Endothelial cell of umbilical vein (primary cell): Measurements from ENCODE around the gene ADAM10. TPM values are rescaled to one million over a fixed set of nuclear protein-coding genes. Genes with fewer than 3 reads are reported as not detected.

Experiments used
- BruUV-seq: library from RNA; stranded (reverse); fragments of 400-500 nt; replicated peaks from 2 replicates; lab custom pipeline; 2021; lab: Mats Ljungman, UMichigan
- CTCF ChIA-PET: fragments of 300-600, 350-600 bp; sonication (Branson Sonifier 250); formaldehyde crosslinking; loops from one replicate; lab custom pipeline; 2021; ENCODE audit warnings: antibody characterized with exemption, inconsistent platforms; lab: Charles Lee
- POLR2A ChIA-PET: fragments of 300-600, 350-600 bp; sonication (Branson Sonifier 250); formaldehyde crosslinking; loops from one replicate; lab custom pipeline; 2021; ENCODE audit warnings: antibody characterized with exemption, inconsistent platforms; lab: Charles Lee
- DNase-seq: peaks from one replicate; pipeline ENCODE4 v3.0.0-alpha.2; 2011; ENCODE audit warnings: low read depth, low spot score
- FAIRE-seq: peaks from 2 replicates; lab custom pipeline; 2011; peaks lifted over from hg19 to GRCh38; lab: Jason Lieb, UNC
- H2AFZ ChIP-seq: 2 replicates; pipeline ENCODE4 v1.6.0; 2012; ENCODE audit warnings: low read depth, low read length, control low read depth, inconsistent platforms
- H3K27ac ChIP-seq: 2 replicates; pipeline ENCODE4 v1.5.1; 2011; ENCODE audit warnings: low read depth, mild to moderate bottlenecking, control low read depth, low read length, moderate library complexity; ENCODE audit not compliant: insufficient read depth
- H3K27me3 ChIP-seq, 2 experiments: 2 replicates each; pipeline versions ENCODE4 v1.6.0 to v1.6.1; 2011; ENCODE audit warnings: low read length in 2 of 2, mixed read lengths in 1 of 2; ENCODE audit not compliant: control insufficient read depth in 2 of 2, insufficient read depth in 2 of 2
- H3K36me3 ChIP-seq, 2 experiments: 2 replicates in 1 of 2; 3 replicates in 1 of 2; pipeline ENCODE4 v1.5.1; 2011; ENCODE audit warnings: low read length in 2 of 2, mild to moderate bottlenecking in 1 of 2, moderate library complexity in 1 of 2; ENCODE audit not compliant: control insufficient read depth in 2 of 2, insufficient read depth in 2 of 2; ENCODE audit errors: extremely low read depth in 1 of 2
- H3K4me1 ChIP-seq: 3 replicates; pipeline ENCODE4 v1.5.1; 2011; ENCODE audit warnings: mild to moderate bottlenecking, low read length; ENCODE audit not compliant: control insufficient read depth, insufficient read depth; ENCODE audit errors: extremely low read depth
- H3K4me2 ChIP-seq: 2 replicates; pipeline ENCODE4 v1.6.1; 2011; ENCODE audit warnings: low read length, control low read depth, mixed read lengths; ENCODE audit not compliant: insufficient read depth
- H3K4me3 ChIP-seq, 3 experiments: fragments of 200-600 bp in 1 of 3; sonication (generic), shearing (Covaris generic) in 1 of 3; replicated peaks in 1 of 3; 2 replicates each; pipeline ENCODE4 v1.5.1; 2011 to 2016; ENCODE audit warnings: control low read depth in 3 of 3, low read length in 3 of 3, mild to moderate bottlenecking in 2 of 3, inconsistent platforms in 1 of 3, low read depth in 1 of 3, moderate library complexity in 1 of 3; ENCODE audit not compliant: insufficient read depth in 1 of 3
- H3K79me2 ChIP-seq: 2 replicates; pipeline ENCODE4 v1.6.0; 2012; ENCODE audit warnings: low read length, inconsistent platforms; ENCODE audit not compliant: control insufficient read depth, insufficient read depth
- H3K9ac ChIP-seq: replicated peaks from 2 replicates; pipeline ENCODE3; 2011; ENCODE audit warnings: low read length, control low read depth; ENCODE audit not compliant: insufficient read depth; ENCODE audit errors: extremely low read depth
- H3K9me1 ChIP-seq: replicated peaks from 3 replicates; pipeline ENCODE4 v1.6.0; 2011; ENCODE audit warnings: mild to moderate bottlenecking, low read length; ENCODE audit not compliant: control insufficient read depth, insufficient read depth; ENCODE audit errors: extremely low read depth
- H3K9me3 ChIP-seq: replicated peaks from 2 replicates; pipeline ENCODE4 v1.5.1; 2012; ENCODE audit warnings: low read length, inconsistent platforms; ENCODE audit not compliant: control insufficient read depth, insufficient read depth
- H4K20me1 ChIP-seq: replicated peaks from 2 replicates; pipeline ENCODE3; 2011; ENCODE audit warnings: mild to moderate bottlenecking, low read length; ENCODE audit not compliant: control insufficient read depth, insufficient read depth; ENCODE audit errors: extremely low read depth
- EZH2 ChIP-seq: IDR thresholded peaks from 2 replicates; pipeline ENCODE4 v1.6.1; 2012; ENCODE audit warnings: borderline replicate concordance, low read depth, mild to moderate bottlenecking, moderate library complexity, low read length, inconsistent platforms; ENCODE audit not compliant: severe bottlenecking
- FOS ChIP-seq: IDR thresholded peaks from 2 replicates; pipeline ENCODE4 v1.6.1; 2011; ENCODE audit warnings: mild to moderate bottlenecking, low read length, moderate library complexity, borderline replicate concordance; ENCODE audit not compliant: insufficient read depth
- GATA2 ChIP-seq: IDR thresholded peaks from 2 replicates; pipeline ENCODE4 v1.7.0; 2011; ENCODE audit warnings: low read depth, mild to moderate bottlenecking, moderate library complexity, mixed read lengths, low read length; ENCODE audit not compliant: insufficient read length, insufficient read depth
- JUN ChIP-seq: IDR thresholded peaks from 2 replicates; pipeline ENCODE4 v1.6.1; 2011; ENCODE audit warnings: borderline replicate concordance, low read depth; ENCODE audit not compliant: insufficient read length, insufficient read depth
- MYC ChIP-seq: IDR thresholded peaks from one replicate; pipeline ENCODE4 v1.6.1; 2011; ENCODE audit warnings: mild to moderate bottlenecking, low read depth, low read length
- POLR2A ChIP-seq: IDR thresholded peaks from 2 replicates; pipeline ENCODE4 v1.6.1; 2012; ENCODE audit warnings: low read depth, mild to moderate bottlenecking, control low read depth, low read length
- POLR2AphosphoS5 ChIP-seq: IDR thresholded peaks from 2 replicates; pipeline ENCODE4 v1.6.1; 2012; ENCODE audit warnings: low read depth, mild to moderate bottlenecking, control low read depth, low read length, moderate library complexity; ENCODE audit not compliant: insufficient read depth
- dilution Hi-C: fragments of 300-500 bp; cut with MboI; formaldehyde crosslinking; loops from one replicate; pipeline ENCODE4 v1.15.0; 2019; ENCODE audit warnings: low sequenced_read_pairs; ENCODE audit not compliant: extremely low pct_ligation_motif_present
- intact Hi-C: fragments of 100-400 bp; cut with micrococcal nuclease; formaldehyde crosslinking; loops from one replicate; pipeline ENCODE4 v1.10.0; 2022
- polyA plus RNA-seq, 4 experiments: library from polyadenylated mRNA; depleted of rRNA in 3 of 4; stranded (reverse) in 3 of 4; unstranded in 1 of 4; fragments of >200 nt; gene quantifications; 2 replicates each; pipeline versions ENCODE4 v1.2.1 to v1.2.3, GENCODE V29; 2011 to 2012; ENCODE audit warnings: missing spikeins in 1 of 4
- total RNA-seq: library from RNA; stranded (reverse); gene quantifications from 2 replicates; pipeline ENCODE4 v1.2.3, GENCODE V29; 2021
- TF ChIP-seq, protein P1 (sequence below): IDR thresholded peaks from 2 replicates; pipeline ENCODE4 v1.6.1; 2011; ENCODE audit not compliant: insufficient read depth, insufficient read length
- TF ChIP-seq, protein P2 (sequence below), 2 donors: IDR thresholded peaks; 1 replicate in 1 of 2; 2 replicates in 1 of 2; pipeline ENCODE4 v1.5.1; 2011; ENCODE audit warnings: low read length in 2 of 2, mild to moderate bottlenecking in 2 of 2, moderate library complexity in 2 of 2, control low read depth in 1 of 2, inconsistent platforms in 1 of 2, low read depth in 1 of 2; ENCODE audit not compliant: insufficient read depth in 1 of 2; ENCODE audit errors: extremely low read depth in 1 of 2

The ADAM10 gene
- total and polyA plus RNA-seq, 2 donors (not counting 3 experiments of a cell fraction or from before 2014, with no cell fraction given): 91.3 to 203 TPM

DNA sequence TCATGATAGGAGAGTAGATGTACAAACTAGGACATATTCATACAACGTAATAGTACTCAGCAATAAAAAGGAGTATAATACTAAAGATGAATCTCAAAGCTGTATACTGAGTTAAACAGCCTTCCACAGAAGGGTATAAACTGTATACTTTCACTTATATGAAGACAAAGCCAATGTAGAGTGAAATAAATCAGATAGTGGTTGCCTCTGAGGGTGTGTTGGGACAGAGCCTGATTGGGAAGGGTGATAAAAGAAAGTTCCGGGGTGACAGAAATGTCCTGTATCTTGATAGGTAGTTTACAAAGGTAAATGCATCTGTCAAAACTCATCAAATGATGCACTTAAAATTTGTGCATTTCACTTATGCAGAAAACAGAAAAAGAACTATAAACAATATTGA lies 122.5 kb downstream of the ADAM10 start:
- H3K4me3 ChIP-seq: no peak overlapping the region
- TF ChIP-seq, protein P1, sequence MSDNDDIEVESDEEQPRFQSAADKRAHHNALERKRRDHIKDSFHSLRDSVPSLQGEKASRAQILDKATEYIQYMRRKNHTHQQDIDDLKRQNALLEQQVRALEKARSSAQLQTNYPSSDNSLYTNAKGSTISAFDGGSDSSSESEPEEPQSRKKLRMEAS: no peak
- no peak for TF ChIP-seq EZH2
- TF ChIP-seq MYC: no peak
- TF ChIP-seq, protein P2, sequence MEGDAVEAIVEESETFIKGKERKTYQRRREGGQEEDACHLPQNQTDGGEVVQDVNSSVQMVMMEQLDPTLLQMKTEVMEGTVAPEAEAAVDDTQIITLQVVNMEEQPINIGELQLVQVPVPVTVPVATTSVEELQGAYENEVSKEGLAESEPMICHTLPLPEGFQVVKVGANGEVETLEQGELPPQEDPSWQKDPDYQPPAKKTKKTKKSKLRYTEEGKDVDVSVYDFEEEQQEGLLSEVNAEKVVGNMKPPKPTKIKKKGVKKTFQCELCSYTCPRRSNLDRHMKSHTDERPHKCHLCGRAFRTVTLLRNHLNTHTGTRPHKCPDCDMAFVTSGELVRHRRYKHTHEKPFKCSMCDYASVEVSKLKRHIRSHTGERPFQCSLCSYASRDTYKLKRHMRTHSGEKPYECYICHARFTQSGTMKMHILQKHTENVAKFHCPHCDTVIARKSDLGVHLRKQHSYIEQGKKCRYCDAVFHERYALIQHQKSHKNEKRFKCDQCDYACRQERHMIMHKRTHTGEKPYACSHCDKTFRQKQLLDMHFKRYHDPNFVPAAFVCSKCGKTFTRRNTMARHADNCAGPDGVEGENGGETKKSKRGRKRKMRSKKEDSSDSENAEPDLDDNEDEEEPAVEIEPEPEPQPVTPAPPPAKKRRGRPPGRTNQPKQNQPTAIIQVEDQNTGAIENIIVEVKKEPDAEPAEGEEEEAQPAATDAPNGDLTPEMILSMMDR (IDR thresholded peaks at IDR 0.05; ENCODE audit: extremely low read depth in 1 of 2, insufficient read depth in 1 of 2, low read depth in 1 of 2, low read length in 2 of 2): no peak
- no peak for TF ChIP-seq FOS
- TF ChIP-seq GATA2: no peak
- no peak for TF ChIP-seq POLR2AphosphoS5
- TF ChIP-seq JUN: no peak
- no peak for TF ChIP-seq POLR2A
- DNase-seq (no peak), FAIRE-seq (no peak)
- no peak overlapping the region for H3K27ac ChIP-seq
- H3K36me3 ChIP-seq: peaks cover 0 to 2% of the 10 kb centered on the region in 2 experiments
- H3K9me3 ChIP-seq: no peaks in the 10 kb centered on the region
- no peak overlapping the region for H3K9ac ChIP-seq
- intact Hi-C loops: no loop called here
- BruUV-seq: no TSS peak
- H3K79me2 ChIP-seq: no peaks in the 10 kb centered on the region
- peaks cover 21% of the 10 kb centered on the region for H3K4me1 ChIP-seq
- no peaks in the 10 kb centered on the region for H3K27me3 ChIP-seq
- H3K9me1 ChIP-seq: no peaks in the 10 kb centered on the region
- ChIA-PET CTCF (no interaction called here), POLR2A (no interaction called here)
- H3K4me2 ChIP-seq: no peak overlapping the region
- H2AFZ ChIP-seq: no peak overlapping the region
- no peaks in the 10 kb centered on the region for H4K20me1 ChIP-seq
- dilution Hi-C loops: no loop called here
